Endothelial cell of umbilical vein (primary cell): ENCODE results near the gene SRGN. TPM values are rescaled to one million over a fixed set of nuclear protein-coding genes. Genes with fewer than 3 reads are reported as not detected.

ENCODE experiments used
- BruUV-seq: library from RNA; stranded (reverse); fragments of 400-500 nt; replicated peaks from 2 replicates; lab custom pipeline; 2021; lab: Mats Ljungman, UMichigan
- CTCF ChIA-PET: fragments of 300-600, 350-600 bp; sonication (Branson Sonifier 250); formaldehyde crosslinking; loops from one replicate; lab custom pipeline; 2021; ENCODE audit warnings: antibody characterized with exemption, inconsistent platforms; lab: Charles Lee
- POLR2A ChIA-PET: fragments of 300-600, 350-600 bp; sonication (Branson Sonifier 250); formaldehyde crosslinking; loops from one replicate; lab custom pipeline; 2021; ENCODE audit warnings: antibody characterized with exemption, inconsistent platforms; lab: Charles Lee
- DNase-seq: peaks from one replicate; pipeline ENCODE4 v3.0.0-alpha.2; 2011; ENCODE audit warnings: low read depth, low spot score
- FAIRE-seq: peaks from 2 replicates; lab custom pipeline; 2011; peaks lifted over from hg19 to GRCh38; lab: Jason Lieb, UNC
- H2AFZ ChIP-seq: 2 replicates; pipeline ENCODE4 v1.6.0; 2012; ENCODE audit warnings: low read depth, low read length, control low read depth, inconsistent platforms
- H3K27ac ChIP-seq: 2 replicates; pipeline ENCODE4 v1.5.1; 2011; ENCODE audit warnings: low read depth, mild to moderate bottlenecking, control low read depth, low read length, moderate library complexity; ENCODE audit not compliant: insufficient read depth
- H3K27me3 ChIP-seq, 2 experiments: 2 replicates each; pipeline versions ENCODE4 v1.6.0 to v1.6.1; 2011; ENCODE audit warnings: low read length in 2 of 2, mixed read lengths in 1 of 2; ENCODE audit not compliant: control insufficient read depth in 2 of 2, insufficient read depth in 2 of 2
- H3K36me3 ChIP-seq, 2 experiments: 2 replicates in 1 of 2; 3 replicates in 1 of 2; pipeline ENCODE4 v1.5.1; 2011; ENCODE audit warnings: low read length in 2 of 2, mild to moderate bottlenecking in 1 of 2, moderate library complexity in 1 of 2; ENCODE audit not compliant: control insufficient read depth in 2 of 2, insufficient read depth in 2 of 2; ENCODE audit errors: extremely low read depth in 1 of 2
- H3K4me1 ChIP-seq: 3 replicates; pipeline ENCODE4 v1.5.1; 2011; ENCODE audit warnings: mild to moderate bottlenecking, low read length; ENCODE audit not compliant: control insufficient read depth, insufficient read depth; ENCODE audit errors: extremely low read depth
- H3K4me2 ChIP-seq: 2 replicates; pipeline ENCODE4 v1.6.1; 2011; ENCODE audit warnings: low read length, control low read depth, mixed read lengths; ENCODE audit not compliant: insufficient read depth
- H3K4me3 ChIP-seq, 3 experiments: fragments of 200-600 bp in 1 of 3; sonication (generic), shearing (Covaris generic) in 1 of 3; replicated peaks in 1 of 3; 2 replicates each; pipeline ENCODE4 v1.5.1; 2011 to 2016; ENCODE audit warnings: control low read depth in 3 of 3, low read length in 3 of 3, mild to moderate bottlenecking in 2 of 3, inconsistent platforms in 1 of 3, low read depth in 1 of 3, moderate library complexity in 1 of 3; ENCODE audit not compliant: insufficient read depth in 1 of 3
- H3K79me2 ChIP-seq: 2 replicates; pipeline ENCODE4 v1.6.0; 2012; ENCODE audit warnings: low read length, inconsistent platforms; ENCODE audit not compliant: control insufficient read depth, insufficient read depth
- H3K9ac ChIP-seq: replicated peaks from 2 replicates; pipeline ENCODE3; 2011; ENCODE audit warnings: low read length, control low read depth; ENCODE audit not compliant: insufficient read depth; ENCODE audit errors: extremely low read depth
- H3K9me1 ChIP-seq: replicated peaks from 3 replicates; pipeline ENCODE4 v1.6.0; 2011; ENCODE audit warnings: mild to moderate bottlenecking, low read length; ENCODE audit not compliant: control insufficient read depth, insufficient read depth; ENCODE audit errors: extremely low read depth
- H3K9me3 ChIP-seq: replicated peaks from 2 replicates; pipeline ENCODE4 v1.5.1; 2012; ENCODE audit warnings: low read length, inconsistent platforms; ENCODE audit not compliant: control insufficient read depth, insufficient read depth
- H4K20me1 ChIP-seq: replicated peaks from 2 replicates; pipeline ENCODE3; 2011; ENCODE audit warnings: mild to moderate bottlenecking, low read length; ENCODE audit not compliant: control insufficient read depth, insufficient read depth; ENCODE audit errors: extremely low read depth
- CTCF ChIP-seq, 2 donors: IDR thresholded peaks; 1 replicate in 1 of 2; 2 replicates in 1 of 2; pipeline ENCODE4 v1.5.1; 2011; ENCODE audit warnings: low read length in 2 of 2, mild to moderate bottlenecking in 2 of 2, moderate library complexity in 2 of 2, control low read depth in 1 of 2, inconsistent platforms in 1 of 2, low read depth in 1 of 2; ENCODE audit not compliant: insufficient read depth in 1 of 2; ENCODE audit errors: extremely low read depth in 1 of 2
- EZH2 ChIP-seq: IDR thresholded peaks from 2 replicates; pipeline ENCODE4 v1.6.1; 2012; ENCODE audit warnings: borderline replicate concordance, low read depth, mild to moderate bottlenecking, moderate library complexity, low read length, inconsistent platforms; ENCODE audit not compliant: severe bottlenecking
- FOS ChIP-seq: IDR thresholded peaks from 2 replicates; pipeline ENCODE4 v1.6.1; 2011; ENCODE audit warnings: mild to moderate bottlenecking, low read length, moderate library complexity, borderline replicate concordance; ENCODE audit not compliant: insufficient read depth
- GATA2 ChIP-seq: IDR thresholded peaks from 2 replicates; pipeline ENCODE4 v1.7.0; 2011; ENCODE audit warnings: low read depth, mild to moderate bottlenecking, moderate library complexity, mixed read lengths, low read length; ENCODE audit not compliant: insufficient read length, insufficient read depth
- JUN ChIP-seq: IDR thresholded peaks from 2 replicates; pipeline ENCODE4 v1.6.1; 2011; ENCODE audit warnings: borderline replicate concordance, low read depth; ENCODE audit not compliant: insufficient read length, insufficient read depth
- MAX ChIP-seq: IDR thresholded peaks from 2 replicates; pipeline ENCODE4 v1.6.1; 2011; ENCODE audit not compliant: insufficient read depth, insufficient read length
- MYC ChIP-seq: IDR thresholded peaks from one replicate; pipeline ENCODE4 v1.6.1; 2011; ENCODE audit warnings: mild to moderate bottlenecking, low read depth, low read length
- POLR2A ChIP-seq: IDR thresholded peaks from 2 replicates; pipeline ENCODE4 v1.6.1; 2012; ENCODE audit warnings: low read depth, mild to moderate bottlenecking, control low read depth, low read length
- POLR2AphosphoS5 ChIP-seq: IDR thresholded peaks from 2 replicates; pipeline ENCODE4 v1.6.1; 2012; ENCODE audit warnings: low read depth, mild to moderate bottlenecking, control low read depth, low read length, moderate library complexity; ENCODE audit not compliant: insufficient read depth
- dilution Hi-C: fragments of 300-500 bp; cut with MboI; formaldehyde crosslinking; loops from one replicate; pipeline ENCODE4 v1.15.0; 2019; ENCODE audit warnings: low sequenced_read_pairs; ENCODE audit not compliant: extremely low pct_ligation_motif_present
- intact Hi-C: fragments of 100-400 bp; cut with micrococcal nuclease; formaldehyde crosslinking; loops from one replicate; pipeline ENCODE4 v1.10.0; 2022
- polyA plus RNA-seq, 4 experiments: library from polyadenylated mRNA; depleted of rRNA in 3 of 4; stranded (reverse) in 3 of 4; unstranded in 1 of 4; fragments of >200 nt; gene quantifications; 2 replicates each; pipeline versions ENCODE4 v1.2.1 to v1.2.3, GENCODE V29; 2011 to 2012; ENCODE audit warnings: missing spikeins in 1 of 4
- total RNA-seq: library from RNA; stranded (reverse); gene quantifications from 2 replicates; pipeline ENCODE4 v1.2.3, GENCODE V29; 2021

Gene SRGN
- total and polyA plus RNA-seq, 2 donors (not counting 3 experiments of a cell fraction or from before 2014, with no cell fraction given): 384 to 450 TPM

- H3K27me3 ChIP-seq: no peaks in the 10 kb centered on the region
- no peak for TF ChIP-seq FOS
- no peak for TF ChIP-seq POLR2A
- no peak for TF ChIP-seq CTCF (IDR thresholded peaks at IDR 0.05; ENCODE audit: extremely low read depth in 1 of 2, insufficient read depth in 1 of 2, low read depth in 1 of 2, low read length in 2 of 2)
- TF ChIP-seq POLR2AphosphoS5: no peak
- TF ChIP-seq GATA2: no peak
- TF ChIP-seq MYC: no peak
- no peak for TF ChIP-seq MAX
- no peak for TF ChIP-seq JUN
- TF ChIP-seq EZH2: no peak
- CTCF ChIA-PET: interaction anchor here (0.9 kb wide), 1 partner anchor 66 kb away, joined by 4 read pairs; no protein-coding TSS in a partner anchor
- dilution Hi-C loops: no loop called here
- no peak overlapping the region for H3K27ac ChIP-seq
- H2AFZ ChIP-seq: no peak overlapping the region
- no peak overlapping the region for H3K4me3 ChIP-seq
- FAIRE-seq: no peak
- BruUV-seq: no TSS peak
- no peak overlapping the region for H3K9ac ChIP-seq
- POLR2A ChIA-PET: no interaction called here
- no peaks in the 10 kb centered on the region for H3K36me3 ChIP-seq
- H4K20me1 ChIP-seq: no peaks in the 10 kb centered on the region
- peaks cover 6% of the 10 kb centered on the region for H3K4me1 ChIP-seq
- intact Hi-C loops: no loop called here
- H3K4me2 ChIP-seq: no peak overlapping the region
- H3K9me1 ChIP-seq: no peaks in the 10 kb centered on the region
- no peaks in the 10 kb centered on the region for H3K9me3 ChIP-seq
- no peaks in the 10 kb centered on the region for H3K79me2 ChIP-seq
- no peak for DNase-seq
Observed at GRCh38 chr10:69070951-69071350, 17.0 kb upstream of the SRGN start.
